ENCODE data around the gene NR3C2.

Gene NR3C2

DNA sequence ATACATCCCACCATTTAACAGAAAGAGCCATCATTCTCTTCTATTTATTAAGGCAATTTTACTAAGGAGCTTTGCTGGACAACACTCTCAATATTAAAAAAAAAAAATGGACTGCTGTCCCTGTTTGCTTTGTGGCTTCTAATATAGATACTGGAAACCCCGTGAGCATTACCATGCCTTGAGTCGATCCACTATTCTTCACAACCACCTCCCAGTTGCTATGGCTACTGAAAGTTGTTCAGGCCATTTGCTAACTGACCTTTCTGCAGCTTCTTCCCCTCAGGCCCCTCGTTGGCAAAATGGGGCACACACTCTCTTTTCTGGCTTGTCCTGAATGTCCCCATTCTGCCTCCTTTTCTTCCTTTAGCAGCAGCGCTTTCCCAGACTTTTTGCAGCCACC, 340.4 kb downstream of the NR3C2 start:
- no peaks in the 10 kb centered on the region for H3K79me2 ChIP-seq (ENCODE audit: insufficient read depth, low read length)
- no peak overlapping the region for H3K9ac ChIP-seq (ENCODE audit: low read length)
- H3K4me3 ChIP-seq (ENCODE audit: insufficient read depth, low read length, poor library complexity, severe bottlenecking) = no peak overlapping the region
- H3F3A ChIP-seq (ENCODE audit: insufficient read depth) = no peaks in the 10 kb centered on the region
- no peaks in the 10 kb centered on the region for H4K20me1 ChIP-seq (ENCODE audit: low read depth, low read length)
- no peaks in the 10 kb centered on the region for H3K9me2 ChIP-seq (replicated peaks; ENCODE audit: insufficient read depth, low read length)
- no peak overlapping the region for H2AFZ ChIP-seq (ENCODE audit: low read depth, low read length, severe bottlenecking)
- no peaks in the 10 kb centered on the region for H3K9me3 ChIP-seq (ENCODE audit: insufficient read depth, low read length)
- H3K4me2 ChIP-seq (ENCODE audit: low read depth, low read length, poor library complexity, severe bottlenecking) = no peak overlapping the region
- H3K36me3 ChIP-seq (ENCODE audit: low read length) = no peaks in the 10 kb centered on the region
- H3K27ac ChIP-seq (ENCODE audit: low read depth, low read length) = no peak overlapping the region
- H3K27me3 ChIP-seq (ENCODE audit: low read length) = no peaks in the 10 kb centered on the region
- TF ChIP-seq, protein P1, sequence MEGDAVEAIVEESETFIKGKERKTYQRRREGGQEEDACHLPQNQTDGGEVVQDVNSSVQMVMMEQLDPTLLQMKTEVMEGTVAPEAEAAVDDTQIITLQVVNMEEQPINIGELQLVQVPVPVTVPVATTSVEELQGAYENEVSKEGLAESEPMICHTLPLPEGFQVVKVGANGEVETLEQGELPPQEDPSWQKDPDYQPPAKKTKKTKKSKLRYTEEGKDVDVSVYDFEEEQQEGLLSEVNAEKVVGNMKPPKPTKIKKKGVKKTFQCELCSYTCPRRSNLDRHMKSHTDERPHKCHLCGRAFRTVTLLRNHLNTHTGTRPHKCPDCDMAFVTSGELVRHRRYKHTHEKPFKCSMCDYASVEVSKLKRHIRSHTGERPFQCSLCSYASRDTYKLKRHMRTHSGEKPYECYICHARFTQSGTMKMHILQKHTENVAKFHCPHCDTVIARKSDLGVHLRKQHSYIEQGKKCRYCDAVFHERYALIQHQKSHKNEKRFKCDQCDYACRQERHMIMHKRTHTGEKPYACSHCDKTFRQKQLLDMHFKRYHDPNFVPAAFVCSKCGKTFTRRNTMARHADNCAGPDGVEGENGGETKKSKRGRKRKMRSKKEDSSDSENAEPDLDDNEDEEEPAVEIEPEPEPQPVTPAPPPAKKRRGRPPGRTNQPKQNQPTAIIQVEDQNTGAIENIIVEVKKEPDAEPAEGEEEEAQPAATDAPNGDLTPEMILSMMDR (IDR thresholded peaks at IDR 0.05; ENCODE audit: insufficient read depth, low read length, poor library complexity, severe bottlenecking) = no peak
- TF ChIP-seq EZH2phosphoT487 (conservative IDR thresholded peaks at IDR 0.05; ENCODE audit: low read length) = no peak

DNA sequence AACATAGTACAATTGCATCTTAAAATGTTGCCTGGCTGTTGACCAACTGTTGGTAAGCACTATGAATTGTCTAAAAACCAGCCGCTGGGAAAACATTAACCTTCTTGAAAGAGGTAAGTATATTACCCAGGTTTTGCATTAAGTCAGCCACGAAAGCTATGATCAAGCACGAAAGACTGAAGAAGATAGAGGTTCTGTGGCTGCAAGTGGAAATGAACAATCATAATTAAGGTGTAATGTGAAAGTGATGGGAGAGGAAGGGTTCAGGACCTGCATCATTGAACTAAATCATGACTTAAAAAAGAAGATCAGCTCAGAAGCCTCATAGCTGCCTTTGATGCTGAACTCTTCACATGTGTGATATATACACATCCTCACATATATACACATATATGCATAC, 341.0 kb downstream of the NR3C2 start:
- Histone ChIP-seq H3K79me2 (ENCODE audit: insufficient read depth, low read length) (no peaks in the 10 kb centered on the region), H3K36me3 (ENCODE audit: low read length) (no peaks in the 10 kb centered on the region), H4K20me1 (ENCODE audit: low read depth, low read length) (no peaks in the 10 kb centered on the region), H3K9me2 (replicated peaks; ENCODE audit: insufficient read depth, low read length) (no peaks in the 10 kb centered on the region), H3K9ac (ENCODE audit: low read length) (no peak overlapping the region), H3K4me2 (ENCODE audit: low read depth, low read length, poor library complexity, severe bottlenecking) (no peak overlapping the region), H3K4me3 (ENCODE audit: insufficient read depth, low read length, poor library complexity, severe bottlenecking) (no peak overlapping the region), H3F3A (ENCODE audit: insufficient read depth) (no peaks in the 10 kb centered on the region), H2AFZ (ENCODE audit: low read depth, low read length, severe bottlenecking) (no peak overlapping the region), H3K9me3 (ENCODE audit: insufficient read depth, low read length) (no peaks in the 10 kb centered on the region), H3K27ac (ENCODE audit: low read depth, low read length) (no peak overlapping the region), H3K27me3 (ENCODE audit: low read length) (no peaks in the 10 kb centered on the region)
- TF ChIP-seq, protein P1 (IDR thresholded peaks at IDR 0.05; ENCODE audit: insufficient read depth, low read length, poor library complexity, severe bottlenecking) = no peak
- TF ChIP-seq EZH2phosphoT487 (conservative IDR thresholded peaks at IDR 0.05; ENCODE audit: low read length) = no peak

DNA sequence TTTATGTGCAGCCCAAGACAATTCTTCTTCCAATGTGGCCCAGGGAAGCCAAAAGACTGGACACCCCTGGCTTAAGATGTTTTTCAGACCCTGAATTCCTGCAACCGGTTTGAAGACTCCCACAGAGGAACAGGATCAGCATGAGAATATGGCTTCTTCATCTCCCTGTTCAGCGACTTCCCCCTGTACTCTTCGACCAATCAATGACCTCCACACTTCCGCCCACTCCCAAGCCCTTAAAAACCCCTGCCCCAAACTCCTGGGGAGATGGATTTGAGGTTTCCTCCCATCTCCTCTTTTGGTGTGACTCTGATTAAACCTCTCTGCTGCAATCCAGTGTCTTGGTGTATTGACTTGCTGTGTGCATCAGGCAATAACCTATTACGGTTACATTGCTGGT, 344.4 kb downstream of the NR3C2 start:
- Histone ChIP-seq H3K27me3 (ENCODE audit: low read length) (no peaks in the 10 kb centered on the region), H3K27ac (ENCODE audit: low read depth, low read length) (no peak overlapping the region), H3K9ac (ENCODE audit: low read length) (no peak overlapping the region), H3K4me2 (ENCODE audit: low read depth, low read length, poor library complexity, severe bottlenecking) (no peak overlapping the region), H3K9me2 (replicated peaks; ENCODE audit: insufficient read depth, low read length) (no peaks in the 10 kb centered on the region), H2AFZ (ENCODE audit: low read depth, low read length, severe bottlenecking) (no peak overlapping the region), H3K36me3 (ENCODE audit: low read length) (no peaks in the 10 kb centered on the region), H3F3A (ENCODE audit: insufficient read depth) (no peaks in the 10 kb centered on the region), H3K9me3 (ENCODE audit: insufficient read depth, low read length) (no peaks in the 10 kb centered on the region), H4K20me1 (ENCODE audit: low read depth, low read length) (no peaks in the 10 kb centered on the region), H3K4me3 (ENCODE audit: insufficient read depth, low read length, poor library complexity, severe bottlenecking) (no peak overlapping the region), H3K79me2 (ENCODE audit: insufficient read depth, low read length) (no peaks in the 10 kb centered on the region)
- no peak for TF ChIP-seq EZH2phosphoT487 (conservative IDR thresholded peaks at IDR 0.05; ENCODE audit: low read length)
- TF ChIP-seq, protein P1 (IDR thresholded peaks at IDR 0.05; ENCODE audit: insufficient read depth, low read length, poor library complexity, severe bottlenecking) = no peak
